HepG2 (cell line): ENCODE measurements around the gene DISP2. TPM values are rescaled to one million over a fixed set of nuclear protein-coding genes. Genes with fewer than 3 reads are reported as not detected.
A peak's percentile ranks its signal among the peaks of the same experiment; 100 is the strongest.

Experiments used
- ADNP ChIP-seq: sonication (generic); formaldehyde crosslinking; IDR thresholded peaks from 2 replicates; pipeline ENCODE4 v1.4.0; 2020; ENCODE audit warnings: missing genetic modification reagents
- CCDC6 ChIP-seq: sonication (generic); formaldehyde crosslinking; IDR thresholded peaks from 2 replicates; pipeline ENCODE4 v1.8.1; 2022; ENCODE audit warnings: mild to moderate bottlenecking, missing genetic modification reagents, moderate library complexity
- CHD4 ChIP-seq: fragments of 200-600 bp; sonication (generic); IDR thresholded peaks from 2 replicates; pipeline ENCODE4 v1.7.0; 2017; ENCODE audit warnings: mild to moderate bottlenecking, low read length, borderline replicate concordance
- EEA1 ChIP-seq: sonication (generic); formaldehyde crosslinking; IDR thresholded peaks from 2 replicates; pipeline ENCODE4 v1.5.1; 2020; ENCODE audit warnings: mild to moderate bottlenecking, missing genetic modification reagents, borderline replicate concordance
- FIP1L1 ChIP-seq: fragments of 200-400 bp; formaldehyde crosslinking; IDR thresholded peaks from 2 replicates; pipeline ENCODE4 v1.6.1; 2018; ENCODE audit warnings: low read depth, mild to moderate bottlenecking, low read length, moderate library complexity, borderline replicate concordance; ENCODE audit not compliant: insufficient read depth
- JUN ChIP-seq: sonication (generic); formaldehyde crosslinking; IDR thresholded peaks from 2 replicates; pipeline ENCODE4 v1.4.0; 2020; ENCODE audit warnings: mild to moderate bottlenecking, missing genetic modification reagents
- JUND ChIP-seq: sonication (generic); formaldehyde crosslinking; IDR thresholded peaks from 2 replicates; pipeline ENCODE4 v1.8.0; 2022; ENCODE audit warnings: mild to moderate bottlenecking, missing genetic modification reagents
- KAT2B ChIP-seq: fragments of 150-350 bp; IDR thresholded peaks from 2 replicates; pipeline ENCODE4 v1.6.1; 2014; ENCODE audit warnings: low read depth, low read length, borderline replicate concordance
- MIER3 ChIP-seq: IDR thresholded peaks from 2 replicates; pipeline ENCODE4 v1.6.1; 2016; ENCODE audit warnings: missing compliant biosample characterization, borderline replicate concordance
- NBN ChIP-seq: fragments of 450-650 bp; conservative IDR thresholded peaks from 2 replicates; pipeline ENCODE4 v1.6.1; 2017
- NONO ChIP-seq, 2 experiments: fragments of 450-650 bp in 1 of 2; sonication (generic) in 1 of 2; formaldehyde crosslinking in 1 of 2; IDR thresholded peaks in 1 of 2; conservative IDR thresholded peaks in 1 of 2; 2 replicates each; pipeline versions ENCODE4 v1.6.1 to v1.8.0; 2017 to 2022; ENCODE audit warnings: mild to moderate bottlenecking in 1 of 2, missing genetic modification reagents in 1 of 2, moderate library complexity in 1 of 2
- NR0B2 ChIP-seq: sonication (generic); formaldehyde crosslinking; IDR thresholded peaks from 2 replicates; pipeline ENCODE4 v1.4.0; 2020; ENCODE audit warnings: mild to moderate bottlenecking, missing genetic modification reagents
- SMYD3 ChIP-seq: sonication (generic); formaldehyde crosslinking; IDR thresholded peaks from 2 replicates; pipeline ENCODE4 v1.8.1; 2023; ENCODE audit warnings: mild to moderate bottlenecking, missing genetic modification reagents
- ZNF260 ChIP-seq: sonication (generic); formaldehyde crosslinking; IDR thresholded peaks from 2 replicates; pipeline ENCODE4 v1.4.0; 2020; ENCODE audit warnings: missing genetic modification reagents, low read depth, mild to moderate bottlenecking, borderline replicate concordance
- ZNF3 ChIP-seq: IDR thresholded peaks from 2 replicates; pipeline ENCODE4 v1.7.0; 2017; ENCODE audit warnings: inconsistent platforms
- ZNF318 ChIP-seq: sonication (generic); formaldehyde crosslinking; IDR thresholded peaks from 2 replicates; pipeline ENCODE4 v1.4.0; 2020; ENCODE audit warnings: mild to moderate bottlenecking, missing genetic modification reagents
- ZNF749 ChIP-seq: sonication (generic); formaldehyde crosslinking; IDR thresholded peaks from 2 replicates; pipeline ENCODE4 v1.8.0; 2022; ENCODE audit warnings: mild to moderate bottlenecking, missing genetic modification reagents, moderate library complexity, borderline replicate concordance
- ZNF850 ChIP-seq: sonication (generic); formaldehyde crosslinking; conservative IDR thresholded peaks from 2 replicates; pipeline ENCODE4 v1.9.0; 2021; ENCODE audit warnings: mild to moderate bottlenecking, missing genetic modification reagents
- polyA plus RNA-seq, 8 experiments: library from polyadenylated mRNA; depleted of rRNA in 3 of 8; stranded (reverse) in 7 of 8; unstranded in 1 of 8; fragments of >200 nt; fragmentation: Illumina TruSeq in 4 of 8; extraction: Trizol in 4 of 8; gene quantifications; 2 replicates each; pipeline versions ENCODE4 v1.2.1 to v1.2.3, GENCODE V29; 2011 to 2016; ENCODE audit warnings: low read depth in 4 of 8, missing spikeins in 1 of 8, mixed read lengths in 1 of 8; ENCODE audit not compliant: insufficient read depth in 1 of 8
- total RNA-seq, 5 experiments: library from RNA; depleted of rRNA; stranded (reverse); fragments of >200 nt; fragmentation: Illumina TruSeq; extraction: Trizol; gene quantifications; 2 replicates each; pipeline ENCODE4 v1.2.3, GENCODE V29; 2016; ENCODE audit warnings: low read depth in 1 of 5

Gene DISP2
- total and polyA plus RNA-seq, 2 of the 13 experiments (the other 11 are each of a cell fraction or from before 2014, with no cell fraction given) = 0.09 to 0.32 TPM

GRCh38 chr15:40405501-40406381, 47.7 kb downstream of the DISP2 start, which contains the start of gene IVD (continued):
- TF ChIP-seq ZNF318 (CRISPR knock-in tag) (no peak), NR0B2 (CRISPR knock-in tag) (peak; percentile 62; the same call in 1 of the 2 replicates), ZNF260 (CRISPR knock-in tag) (no peak), SMYD3 (CRISPR knock-in tag) (no peak; the same call in 1 of the 2 replicates), NBN (no peak), ZNF749 (CRISPR knock-in tag) (peak; percentile 83), NONO (IDR thresholded peaks at IDR 0.05) (no peak), NONO (CRISPR knock-in tag; conservative IDR thresholded peaks at IDR 0.05) (peak; percentile 78; the same call in 1 of the 2 replicates), ZNF3 (CRISPR knock-in tag) (no peak), CCDC6 (peak; percentile 62; the same call in 1 of the 2 replicates), EEA1 (peak; percentile 84; the same call in 1 of the 2 replicates), ZNF850 (no peak), KAT2B (no peak), MIER3 (CRISPR knock-in tag) (no peak), CHD4 (no peak), JUND (CRISPR knock-in tag) (no peak), ADNP (CRISPR knock-in tag) (no peak), FIP1L1 (no peak), JUN (no peak)
